Measurements from ENCODE around the gene MYLK. TPM values are rescaled to one million over a fixed set of nuclear protein-coding genes. Genes with fewer than 3 reads are reported as not detected.

Gene MYLK
- total and polyA plus RNA-seq, 9 of the 15 experiments (the other 6 are each of a cell fraction or from before 2014, with no cell fraction given), result 0.11 to 0.53 (median 0.18) TPM; not detected in 2

- Histone ChIP-seq H3K36me3 (ENCODE audit: control insufficient read depth, insufficient read depth, low read length) (no peaks in the 10 kb centered on the region), H3K9ac (ENCODE audit: insufficient read depth in 1 of 2, low read depth in 2 of 2, low read length in 2 of 2) (no peak overlapping the region), H3K9me3 (replicated peaks; ENCODE audit: control insufficient read depth, insufficient read depth, low read depth, low read length) (no peaks in the 10 kb centered on the region), H2AFZ (ENCODE audit: low read depth, low read length) (no peak overlapping the region), H3K9me1 (ENCODE audit: control insufficient read depth, insufficient read depth, low read length) (no peaks in the 10 kb centered on the region), H4K20me1 (replicated peaks; ENCODE audit: control insufficient read depth, insufficient read depth, low read length) (no peaks in the 10 kb centered on the region), H3K4me1 (replicated peaks in 1 of 2; ENCODE audit: control insufficient read depth in 2 of 2, insufficient read depth in 2 of 2, low read length in 2 of 2) (no peaks in the 10 kb centered on the region), H3K27me3 (ENCODE audit: control insufficient read depth in 2 of 2, insufficient read depth in 2 of 2, low read length in 2 of 2) (no peaks in the 10 kb centered on the region), H3K4me2 (ENCODE audit: insufficient read depth, low read length) (no peak overlapping the region), H3K79me2 (ENCODE audit: control insufficient read depth, insufficient read depth, low read length) (no peaks in the 10 kb centered on the region), H3K4me3 (no peak overlapping the region), H3K27ac (ENCODE audit: extremely low read depth, low read depth, low read length) (no peak overlapping the region)
- ChIA-PET POLR2A (no interaction called here), CTCF (ENCODE audit: low intra/inter-chr PET ratio) (no interaction called here)
- BruUV-seq (replicated peaks), result no TSS peak
- intact Hi-C loops (cut with micrococcal nuclease), result no loop called here
- no peak for ATAC-seq
- DNase-seq (ENCODE audit: extremely low read depth in 1 of 4, low spot score in 3 of 4), result no peak
- FAIRE-seq, result no peak
- in situ Hi-C loops (cut with MboI), result no loop called here
- TF ChIP-seq MEF2A (IDR thresholded peaks at IDR 0.05; ENCODE audit: control insufficient read depth, low read depth, low read length) (no peak), DACH1 (IDR thresholded peaks at IDR 0.05; ENCODE audit: partially characterized antibody) (no peak), MEIS2 (IDR thresholded peaks at IDR 0.05; ENCODE audit: partially characterized antibody) (no peak), TBP (optimal IDR thresholded peaks at IDR 0.05; ENCODE audit: low read depth, low read length) (no peak), DEAF1 (CRISPR knock-in tag; IDR thresholded peaks at IDR 0.05) (no peak), ESRRA (IDR thresholded peaks at IDR 0.05; ENCODE audit: borderline replicate concordance, low read depth) (no peak), HOXB6 (CRISPR knock-in tag; IDR thresholded peaks at IDR 0.05; ENCODE audit: borderline replicate concordance) (no peak), NCOA1 (IDR thresholded peaks at IDR 0.05; ENCODE audit: low read depth) (no peak), CBFA2T3 (IDR thresholded peaks at IDR 0.05) (no peak), HINFP (tag; conservative IDR thresholded peaks at IDR 0.05; ENCODE audit: low read depth) (no peak), ERF (CRISPR knock-in tag; IDR thresholded peaks at IDR 0.05) (no peak), RNF219 (CRISPR knock-in tag; IDR thresholded peaks at IDR 0.05) (no peak), SIN3B (IDR thresholded peaks at IDR 0.05; ENCODE audit: low read depth) (no peak), CREB5 (CRISPR knock-in tag; IDR thresholded peaks at IDR 0.05) (no peak)
- 0% methylated on average over 1 of the region's 1 CpG for WGBS (ENCODE audit: insufficient coverage, low coverage, missing lambda C conversion rate)
Measured at GRCh38 chr3:123893012-123893411, 8.9 kb upstream of the MYLK start.

Measured in K562 (cell line).